Neural cell (in vitro differentiated cells): ENCODE results near the gene CCT3.
"Not testable (repeated sequence)": the region's sequence is repeated elsewhere in the genome, so short reads cannot be mapped to it uniquely, and the experiment has no call there.

ENCODE experiments used
- CTCF ChIP-seq: fragments of 450-650 bp; IDR thresholded peaks from 2 replicates; pipeline ENCODE4 v1.5.1; 2014; ENCODE audit warnings: antibody characterized with exemption, mild to moderate bottlenecking, moderate library complexity; ENCODE audit not compliant: poor library complexity, severe bottlenecking
- EP300 ChIP-seq: fragments of 450-650 bp; conservative IDR thresholded peaks from 2 replicates; pipeline ENCODE4 v1.6.1; 2014; ENCODE audit warnings: antibody characterized with exemption, mild to moderate bottlenecking, moderate library complexity; ENCODE audit not compliant: poor library complexity, severe bottlenecking
- EZH2 ChIP-seq: fragments of 200-600, 300-800 bp; shearing (Covaris generic), sonication (generic); IDR thresholded peaks from 2 replicates; pipeline ENCODE4 v1.6.1; 2014; ENCODE audit warnings: antibody characterized with exemption, low read length, borderline replicate concordance, mild to moderate bottlenecking; ENCODE audit not compliant: insufficient read depth, poor library complexity, severe bottlenecking
- MXI1 ChIP-seq: fragments of 450-650 bp; conservative IDR thresholded peaks from 2 replicates; pipeline ENCODE4 v1.6.1; 2014; ENCODE audit warnings: antibody characterized with exemption, mild to moderate bottlenecking; ENCODE audit not compliant: poor library complexity, severe bottlenecking
- POLR2AphosphoS5 ChIP-seq: IDR thresholded peaks from 2 replicates; pipeline ENCODE4 v1.6.1; 2012
- RAD21 ChIP-seq: fragments of 450-650 bp; conservative IDR thresholded peaks from 2 replicates; pipeline ENCODE4 v1.6.1; 2014; ENCODE audit warnings: antibody characterized with exemption, mild to moderate bottlenecking, moderate library complexity
- TAF1 ChIP-seq: IDR thresholded peaks from 2 replicates; pipeline ENCODE4 v1.6.1; 2012; ENCODE audit warnings: low read depth

GRCh38 chr1:156352481-156352880 lies 14.4 kb upstream of the CCT3 start:
- not testable (repeated sequence) for TF ChIP-seq CTCF, EP300, RAD21, POLR2AphosphoS5, MXI1, TAF1, EZH2
